ENCODE results near the gene CTSZ.
"Not testable (repeated sequence)": the region's sequence is repeated elsewhere in the genome, so short reads cannot be mapped to it uniquely, and the experiment has no call there.

Gene CTSZ

GRCh38 chr20:58970146-58970545, 36.9 kb downstream of the CTSZ start:
- Histone ChIP-seq H3K4me1 (ENCODE audit: control insufficient read depth, insufficient read depth, low read length) (no peaks in the 10 kb centered on the region), H3K27ac (ENCODE audit: insufficient read depth, low read depth, low read length, poor library complexity, severe bottlenecking) (no peak overlapping the region), H3K4me3 (ENCODE audit: insufficient read depth, low read depth, low read length) (no peak overlapping the region), H3K27me3 (ENCODE audit: control insufficient read depth, insufficient read depth, low read length, poor library complexity, severe bottlenecking) (no peaks in the 10 kb centered on the region), H3K36me3 (ENCODE audit: control insufficient read depth, insufficient read depth, low read length) (no peaks in the 10 kb centered on the region), H3K9me3 (ENCODE audit: control insufficient read depth, low read length) (no peaks in the 10 kb centered on the region)
- WGBS, 2 experiments = 83 to 94% methylated on average over 1 of the region's 1 CpG

- Histone ChIP-seq H3K9me3 (ENCODE audit: control insufficient read depth, low read length) (no peaks in the 10 kb centered on the region), H3K27ac (ENCODE audit: insufficient read depth, low read depth, low read length, poor library complexity, severe bottlenecking) (no peak overlapping the region), H3K4me1 (ENCODE audit: control insufficient read depth, insufficient read depth, low read length) (no peaks in the 10 kb centered on the region), H3K36me3 (ENCODE audit: control insufficient read depth, insufficient read depth, low read length) (no peaks in the 10 kb centered on the region), H3K27me3 (ENCODE audit: control insufficient read depth, insufficient read depth, low read length, poor library complexity, severe bottlenecking) (no peaks in the 10 kb centered on the region), H3K4me3 (ENCODE audit: insufficient read depth, low read depth, low read length) (no peak overlapping the region)
- 62 to 74% methylated on average over 2 of the region's 2 CpGs for WGBS, 2 experiments
Observed at GRCh38 chr20:58969439-58969838, 37.6 kb downstream of the CTSZ start.

- 89% methylated on average over 10 of the region's 10 CpGs for WGBS, 2 experiments
- Histone ChIP-seq H3K4me3 (ENCODE audit: insufficient read depth, low read depth, low read length) (no peak overlapping the region), H3K36me3 (ENCODE audit: control insufficient read depth, insufficient read depth, low read length) (no peaks in the 10 kb centered on the region), H3K27ac (ENCODE audit: insufficient read depth, low read depth, low read length, poor library complexity, severe bottlenecking) (no peak overlapping the region), H3K9me3 (ENCODE audit: control insufficient read depth, low read length) (no peaks in the 10 kb centered on the region), H3K4me1 (ENCODE audit: control insufficient read depth, insufficient read depth, low read length) (no peaks in the 10 kb centered on the region), H3K27me3 (ENCODE audit: control insufficient read depth, insufficient read depth, low read length, poor library complexity, severe bottlenecking) (no peaks in the 10 kb centered on the region)
Observed at GRCh38 chr20:58967652-58968429, 39.2 kb downstream of the CTSZ start.

- no peaks in the 10 kb centered on the region for H3K9me3 ChIP-seq (ENCODE audit: control insufficient read depth, low read length)
- no peak overlapping the region for H3K27ac ChIP-seq (ENCODE audit: insufficient read depth, low read depth, low read length, poor library complexity, severe bottlenecking)
- no peaks in the 10 kb centered on the region for H3K27me3 ChIP-seq (ENCODE audit: control insufficient read depth, insufficient read depth, low read length, poor library complexity, severe bottlenecking)
- H3K4me3 ChIP-seq (ENCODE audit: insufficient read depth, low read depth, low read length) = no peak overlapping the region
- WGBS, 2 experiments = 67 to 68% methylated on average over 14 of the region's 14 CpGs
- H3K4me1 ChIP-seq (ENCODE audit: control insufficient read depth, insufficient read depth, low read length) = no peaks in the 10 kb centered on the region
- no peaks in the 10 kb centered on the region for H3K36me3 ChIP-seq (ENCODE audit: control insufficient read depth, insufficient read depth, low read length)
Observed at GRCh38 chr20:58965270-58966064, 41.6 kb downstream of the CTSZ start.

- H3K27ac ChIP-seq (ENCODE audit: insufficient read depth, low read depth, low read length, poor library complexity, severe bottlenecking) = not testable (repeated sequence)
Observed at GRCh38 chr20:58963922-58964321, 43.1 kb downstream of the CTSZ start.

GRCh38 chr20:58963060-58963584, 43.9 kb downstream of the CTSZ start:
- Histone ChIP-seq H3K36me3 (ENCODE audit: control insufficient read depth, insufficient read depth, low read length) (no peaks in the 10 kb centered on the region), H3K27me3 (ENCODE audit: control insufficient read depth, insufficient read depth, low read length, poor library complexity, severe bottlenecking) (no peaks in the 10 kb centered on the region), H3K27ac (ENCODE audit: insufficient read depth, low read depth, low read length, poor library complexity, severe bottlenecking) (no peak overlapping the region), H3K9me3 (ENCODE audit: control insufficient read depth, low read length) (no peaks in the 10 kb centered on the region), H3K4me1 (ENCODE audit: control insufficient read depth, insufficient read depth, low read length) (no peaks in the 10 kb centered on the region), H3K4me3 (ENCODE audit: insufficient read depth, low read depth, low read length) (no peak overlapping the region)
- 55 to 75% methylated on average over 8 of the region's 8 CpGs for WGBS, 2 experiments

More at GRCh38 chr20:58963922-58964321, 43.1 kb downstream of the CTSZ start:
- not testable (repeated sequence) for H3K27me3 ChIP-seq (ENCODE audit: control insufficient read depth, insufficient read depth, low read length, poor library complexity, severe bottlenecking); H3K9me3 ChIP-seq (ENCODE audit: control insufficient read depth, low read length); H3K36me3 ChIP-seq (ENCODE audit: control insufficient read depth, insufficient read depth, low read length); H3K4me1 ChIP-seq (ENCODE audit: control insufficient read depth, insufficient read depth, low read length); H3K4me3 ChIP-seq (ENCODE audit: insufficient read depth, low read depth, low read length)
- 86 to 89% methylated on average over 5 of the region's 5 CpGs for WGBS, 2 experiments

- no peaks in the 10 kb centered on the region for H3K4me1 ChIP-seq (ENCODE audit: control insufficient read depth, insufficient read depth, low read length)
- WGBS, 2 experiments = 91 to 97% methylated on average over 6 of the region's 6 CpGs
- H3K4me3 ChIP-seq (ENCODE audit: insufficient read depth, low read depth, low read length) = no peak overlapping the region
- no peak overlapping the region for H3K27ac ChIP-seq (ENCODE audit: insufficient read depth, low read depth, low read length, poor library complexity, severe bottlenecking)
- no peaks in the 10 kb centered on the region for H3K27me3 ChIP-seq (ENCODE audit: control insufficient read depth, insufficient read depth, low read length, poor library complexity, severe bottlenecking)
- no peaks in the 10 kb centered on the region for H3K9me3 ChIP-seq (ENCODE audit: control insufficient read depth, low read length)
- H3K36me3 ChIP-seq (ENCODE audit: control insufficient read depth, insufficient read depth, low read length) = no peaks in the 10 kb centered on the region
Observed at GRCh38 chr20:58959652-58960051, 47.4 kb downstream of the CTSZ start.

- no peak overlapping the region for H3K27ac ChIP-seq (ENCODE audit: insufficient read depth, low read depth, low read length, poor library complexity, severe bottlenecking)
- no peaks in the 10 kb centered on the region for H3K27me3 ChIP-seq (ENCODE audit: control insufficient read depth, insufficient read depth, low read length, poor library complexity, severe bottlenecking)
- H3K36me3 ChIP-seq (ENCODE audit: control insufficient read depth, insufficient read depth, low read length) = no peaks in the 10 kb centered on the region
- WGBS, 2 experiments = 94 to 97% methylated on average over 7 to 8 of the region's 8 CpGs
- H3K4me1 ChIP-seq (ENCODE audit: control insufficient read depth, insufficient read depth, low read length) = no peaks in the 10 kb centered on the region
- H3K9me3 ChIP-seq (ENCODE audit: control insufficient read depth, low read length) = no peaks in the 10 kb centered on the region
- no peak overlapping the region for H3K4me3 ChIP-seq (ENCODE audit: insufficient read depth, low read depth, low read length)
Observed at GRCh38 chr20:58956078-58956477, 51.0 kb downstream of the CTSZ start.

GRCh38 chr20:58953050-58953449, 54.0 kb downstream of the CTSZ start:
- H3K4me3 ChIP-seq (ENCODE audit: insufficient read depth, low read depth, low read length) = no peak overlapping the region
- no peak overlapping the region for H3K27ac ChIP-seq (ENCODE audit: insufficient read depth, low read depth, low read length, poor library complexity, severe bottlenecking)
- H3K4me1 ChIP-seq (ENCODE audit: control insufficient read depth, insufficient read depth, low read length) = no peaks in the 10 kb centered on the region
- no peaks in the 10 kb centered on the region for H3K36me3 ChIP-seq (ENCODE audit: control insufficient read depth, insufficient read depth, low read length)
- H3K27me3 ChIP-seq (ENCODE audit: control insufficient read depth, insufficient read depth, low read length, poor library complexity, severe bottlenecking) = no peaks in the 10 kb centered on the region
- no peaks in the 10 kb centered on the region for H3K9me3 ChIP-seq (ENCODE audit: control insufficient read depth, low read length)

- 84 to 85% methylated on average over 5 of the region's 5 CpGs for WGBS, 2 experiments
- Histone ChIP-seq H3K27ac (ENCODE audit: insufficient read depth, low read depth, low read length, poor library complexity, severe bottlenecking) (no peak overlapping the region), H3K4me1 (ENCODE audit: control insufficient read depth, insufficient read depth, low read length) (no peaks in the 10 kb centered on the region), H3K36me3 (ENCODE audit: control insufficient read depth, insufficient read depth, low read length) (no peaks in the 10 kb centered on the region), H3K9me3 (ENCODE audit: control insufficient read depth, low read length) (no peaks in the 10 kb centered on the region), H3K4me3 (ENCODE audit: insufficient read depth, low read depth, low read length) (no peak overlapping the region), H3K27me3 (ENCODE audit: control insufficient read depth, insufficient read depth, low read length, poor library complexity, severe bottlenecking) (no peaks in the 10 kb centered on the region)
Observed at GRCh38 chr20:58950603-58951002, 56.5 kb downstream of the CTSZ start.
